Loucy (cell line): Measurements from ENCODE around the gene MYCN.
"Not testable (repeated sequence)": the region's sequence is repeated elsewhere in the genome, so short reads cannot be mapped to it uniquely, and the experiment has no call there.

ENCODE experiments used
- H2AFZ ChIP-seq: fragments of 200-600 bp; sonication (generic); 2 replicates; pipeline ENCODE4 v1.6.0; 2016; ENCODE audit warnings: antibody characterized with exemption, mild to moderate bottlenecking, low read length, moderate library complexity
- H3F3A ChIP-seq: fragments of 200-600 bp; 2 replicates; pipeline ENCODE4 v1.6.0; 2016; ENCODE audit warnings: antibody characterized with exemption, low read depth, mild to moderate bottlenecking
- H3K27me3 ChIP-seq: fragments of 200-600 bp; sonication (generic); 2 replicates; pipeline ENCODE4 v1.6.1; 2014; ENCODE audit warnings: low read length, mild to moderate bottlenecking; ENCODE audit not compliant: insufficient read depth, poor library complexity, severe bottlenecking
- H3K36me3 ChIP-seq: fragments of 200-600 bp; sonication (generic); 2 replicates; pipeline ENCODE4 v1.6.1; 2016; ENCODE audit warnings: low read length; ENCODE audit not compliant: insufficient read depth
- H3K4me1 ChIP-seq: fragments of 200-600 bp; sonication (generic); 2 replicates; pipeline ENCODE4 v1.5.1; 2014; ENCODE audit warnings: low read length, mild to moderate bottlenecking; ENCODE audit not compliant: insufficient read depth, poor library complexity, severe bottlenecking
- H3K4me2 ChIP-seq: fragments of 200-600 bp; sonication (generic); 2 replicates; pipeline ENCODE4 v1.6.0; 2014; ENCODE audit warnings: antibody characterized with exemption, low read length, low read depth, mild to moderate bottlenecking; ENCODE audit not compliant: poor library complexity, severe bottlenecking
- H3K4me3 ChIP-seq: fragments of 200-600 bp; sonication (generic); 2 replicates; pipeline ENCODE4 v1.5.1; 2014; ENCODE audit warnings: low read length, mild to moderate bottlenecking, mixed read lengths; ENCODE audit not compliant: poor library complexity, severe bottlenecking
- H3K79me2 ChIP-seq: fragments of 200-600 bp; sonication (generic); 2 replicates; pipeline ENCODE4 v1.6.1; 2014; ENCODE audit warnings: low read length; ENCODE audit not compliant: insufficient read depth
- H3K9ac ChIP-seq: fragments of 200-600 bp; sonication (generic); 2 replicates; pipeline ENCODE4 v1.6.0; 2014; ENCODE audit warnings: mild to moderate bottlenecking, low read depth, low read length, moderate library complexity; ENCODE audit not compliant: poor library complexity, severe bottlenecking
- H3K9me2 ChIP-seq: fragments of 200-600 bp; sonication (generic); replicated peaks from 2 replicates; pipeline ENCODE4 v1.6.1; 2016; ENCODE audit warnings: low read depth, low read length, mixed read lengths
- H3K9me3 ChIP-seq: fragments of 200-600 bp; sonication (generic); 2 replicates; pipeline ENCODE4 v1.6.1; 2014; ENCODE audit warnings: mild to moderate bottlenecking, antibody characterized with exemption, low read length, low read depth; ENCODE audit not compliant: insufficient read depth
- H4K20me1 ChIP-seq: fragments of 200-600 bp; sonication (generic); 2 replicates; pipeline ENCODE4 v1.6.0; 2014; ENCODE audit warnings: antibody characterized with exemption, low read length, mild to moderate bottlenecking; ENCODE audit not compliant: insufficient read depth, poor library complexity, severe bottlenecking
- CTCF ChIP-seq: fragments of 200-600 bp; sonication (generic); conservative IDR thresholded peaks from 2 replicates; pipeline ENCODE4 v1.5.1; 2014; ENCODE audit warnings: mild to moderate bottlenecking, antibody characterized with exemption, low read length
- EZH2phosphoT487 ChIP-seq: fragments of 200-600 bp; IDR thresholded peaks from 2 replicates; pipeline ENCODE4 v1.6.1; 2018; ENCODE audit warnings: antibody characterized with exemption, mild to moderate bottlenecking, moderate library complexity, borderline replicate concordance

The MYCN gene

GRCh38 chr2:15901808-15902130 is 38.6 kb upstream of the MYCN start:
- H3K9me2 ChIP-seq, result no peaks in the 10 kb centered on the region
- H3K4me3 ChIP-seq, result no peak overlapping the region
- H3K4me1 ChIP-seq, result no peaks in the 10 kb centered on the region
- H3K36me3 ChIP-seq, result no peaks in the 10 kb centered on the region
- no peak overlapping the region for H3K4me2 ChIP-seq
- no peaks in the 10 kb centered on the region for H4K20me1 ChIP-seq
- H3K27me3 ChIP-seq, result no peaks in the 10 kb centered on the region
- peaks cover 3% of the 10 kb centered on the region; the same call in 1 of the 2 replicates for H3K9me3 ChIP-seq
- H3K79me2 ChIP-seq, result no peaks in the 10 kb centered on the region
- no peak for TF ChIP-seq EZH2phosphoT487
- TF ChIP-seq CTCF, result no peak
- H3K9ac ChIP-seq, result no peak overlapping the region
- no peak overlapping the region for H2AFZ ChIP-seq
- H3F3A ChIP-seq, result no peaks in the 10 kb centered on the region

GRCh38 chr2:15903910-15904309 is 36.4 kb upstream of the MYCN start:
- H3K27me3 ChIP-seq, H3K4me3 ChIP-seq, H3K9ac ChIP-seq, H3F3A ChIP-seq, H3K9me2 ChIP-seq, H2AFZ ChIP-seq, H3K79me2 ChIP-seq, H3K36me3 ChIP-seq, H3K4me2 ChIP-seq, H3K9me3 ChIP-seq, H3K4me1 ChIP-seq, H4K20me1 ChIP-seq: not testable (repeated sequence)

DNA sequence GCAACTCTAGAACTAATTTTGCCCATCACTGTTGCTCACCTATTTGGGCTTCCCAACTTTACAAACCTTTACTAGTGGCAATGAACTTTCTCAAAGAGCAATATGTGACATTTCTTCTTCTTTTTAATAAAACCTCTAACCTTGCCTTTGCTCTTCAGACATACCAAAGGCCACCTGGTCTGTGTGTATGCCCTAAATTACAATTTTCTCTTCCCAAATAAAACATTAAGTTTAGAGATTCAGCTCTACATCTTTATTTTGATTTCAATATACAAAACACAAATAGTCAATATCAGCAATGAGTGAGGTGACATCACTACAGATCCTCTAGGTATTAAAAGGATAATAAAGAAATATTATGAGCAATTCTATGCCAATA is 35.1 kb upstream of the MYCN start:
- Histone ChIP-seq H3K9me2 (no peaks in the 10 kb centered on the region), H3K79me2 (no peaks in the 10 kb centered on the region), H3F3A (no peaks in the 10 kb centered on the region), H3K9me3 (no peaks in the 10 kb centered on the region), H3K4me3 (no peak overlapping the region), H2AFZ (no peak overlapping the region), H4K20me1 (no peaks in the 10 kb centered on the region), H3K4me1 (no peaks in the 10 kb centered on the region), H3K27me3 (no peaks in the 10 kb centered on the region), H3K36me3 (no peaks in the 10 kb centered on the region), H3K9ac (no peak overlapping the region), H3K4me2 (no peak overlapping the region)
- TF ChIP-seq CTCF, result no peak
- no peak for TF ChIP-seq EZH2phosphoT487

GRCh38 chr2:15905986-15906491 is 34.3 kb upstream of the MYCN start:
- no peaks in the 10 kb centered on the region for H3K36me3 ChIP-seq
- no peaks in the 10 kb centered on the region for H3K9me2 ChIP-seq
- no peaks in the 10 kb centered on the region for H3K27me3 ChIP-seq
- no peaks in the 10 kb centered on the region for H3K4me1 ChIP-seq
- H2AFZ ChIP-seq, result no peak overlapping the region
- no peaks in the 10 kb centered on the region for H4K20me1 ChIP-seq
- TF ChIP-seq CTCF (no peak), EZH2phosphoT487 (no peak)
- H3F3A ChIP-seq, result no peaks in the 10 kb centered on the region
- no peak overlapping the region for H3K4me3 ChIP-seq
- H3K9ac ChIP-seq, result no peak overlapping the region
- H3K79me2 ChIP-seq, result no peaks in the 10 kb centered on the region
- no peaks in the 10 kb centered on the region for H3K9me3 ChIP-seq
- no peak overlapping the region for H3K4me2 ChIP-seq
